Iris pigment epithelial cell (primary cell): ENCODE results near the gene APOBR.
"Not testable (repeated sequence)": the region's sequence is repeated elsewhere in the genome, so short reads cannot be mapped to it uniquely, and the experiment has no call there.

Experiments used
- DNase-seq: peaks from one replicate; pipeline ENCODE4 v3.0.0-alpha.2; 2011; ENCODE audit warnings: low read depth

Gene APOBR

GRCh38 chr16:28494121-28494851 is at the start of gene APOBR:
Gene APOBR (plus strand): TSS chr16:28494643. CDS start chr16:28494682, 39 bp downstream.
- no peak for DNase-seq

- not testable (repeated sequence) for DNase-seq
Observed at GRCh38 chr16:28446388-28446787, 48.1 kb upstream of the APOBR start.

- not testable (repeated sequence) for DNase-seq
Observed at GRCh38 chr16:28447081-28447480, 47.4 kb upstream of the APOBR start.

GRCh38 chr16:28473714-28474265 is 20.7 kb upstream of the APOBR start:
- no peak for DNase-seq

- no peak for DNase-seq
Observed at GRCh38 chr16:28475221-28475620, 19.2 kb upstream of the APOBR start.

- DNase-seq, result no peak
Observed at GRCh38 chr16:28477311-28477920, 17.0 kb upstream of the APOBR start.

GRCh38 chr16:28478506-28479180 is 15.8 kb upstream of the APOBR start:
- no peak for DNase-seq

GRCh38 chr16:28482026-28482425 is 12.4 kb upstream of the APOBR start:
- DNase-seq, result no peak

- not testable (repeated sequence) for DNase-seq
Observed at GRCh38 chr16:28483361-28483760, 11.1 kb upstream of the APOBR start.

- no peak for DNase-seq
Observed at GRCh38 chr16:28486266-28486665, 8.2 kb upstream of the APOBR start.

- no peak for DNase-seq
Observed at GRCh38 chr16:28491230-28491969, 3.0 kb upstream of the APOBR start.

GRCh38 chr16:28491970-28492474 is 2.4 kb upstream of the APOBR start, which contains the start of gene CLN3:
Gene CLN3 (minus strand): TSS chr16:28492074. CDS start chr16:28491759, 315 bp downstream.
- DNase-seq, result peak; percentile 94

GRCh38 chr16:28492511-28492910 is 1.9 kb upstream of the APOBR start:
- DNase-seq, result no peak

GRCh38 chr16:28495098-28495793 is 803 bp downstream of the APOBR start:
- DNase-seq, result no peak

GRCh38 chr16:28495795-28496749 is 1.6 kb downstream of the APOBR start:
- no peak for DNase-seq

- DNase-seq, result no peak
Observed at GRCh38 chr16:28496844-28497243, 2.4 kb downstream of the APOBR start.

- no peak for DNase-seq
Observed at GRCh38 chr16:28497386-28497785, 2.9 kb downstream of the APOBR start.

- DNase-seq, result no peak
Observed at GRCh38 chr16:28497861-28498599, 3.6 kb downstream of the APOBR start.

GRCh38 chr16:28498666-28499381 is 4.4 kb downstream of the APOBR start:
- DNase-seq, result no peak
